NCI-H510A (cell line): ENCODE measurements around the gene OVOL2.

Experiments
- DNase-seq: peaks from one replicate; lab custom pipeline; 2025; lab: John Stamatoyannopoulos, UW

OVOL2 gene

GRCh38 chr20:18012901-18013300 lies 44.8 kb downstream of the OVOL2 start:
- no peak for DNase-seq

GRCh38 chr20:18011951-18012645 lies 45.6 kb downstream of the OVOL2 start:
- DNase-seq = no peak

- no peak for DNase-seq
These were observed 46.2 kb downstream of the OVOL2 start for GRCh38 chr20:18011482-18011881.

- DNase-seq = no peak
These were observed 48.6 kb downstream of the OVOL2 start for GRCh38 chr20:18009116-18009515.

- no peak for DNase-seq
These were observed 50.0 kb downstream of the OVOL2 start for GRCh38 chr20:18007534-18008292.

- no peak for DNase-seq
These were observed 51.0 kb downstream of the OVOL2 start for GRCh38 chr20:18006684-18007083.

GRCh38 chr20:18005990-18006364 lies 51.7 kb downstream of the OVOL2 start:
- no peak for DNase-seq

- DNase-seq = no peak
These were observed 52.3 kb downstream of the OVOL2 start for GRCh38 chr20:18005170-18005989.

- no peak for DNase-seq
These were observed 53.2 kb downstream of the OVOL2 start for GRCh38 chr20:18004384-18005031.

- no peak for DNase-seq
These were observed 53.8 kb downstream of the OVOL2 start for GRCh38 chr20:18003897-18004296.

- DNase-seq = no peak
These were observed 56.4 kb downstream of the OVOL2 start for GRCh38 chr20:18001131-18001921.

GRCh38 chr20:17999566-17999965 lies 58.1 kb downstream of the OVOL2 start:
- no peak for DNase-seq

GRCh38 chr20:17998446-17998845 lies 59.3 kb downstream of the OVOL2 start:
- no peak for DNase-seq

- DNase-seq = no peak
These were observed 61.5 kb downstream of the OVOL2 start for GRCh38 chr20:17995967-17996819.

- no peak for DNase-seq
These were observed 64.2 kb downstream of the OVOL2 start for GRCh38 chr20:17993546-17993945.

GRCh38 chr20:17992847-17993513 lies 64.7 kb downstream of the OVOL2 start:
- DNase-seq = no peak

GRCh38 chr20:17992224-17992637 lies 65.5 kb downstream of the OVOL2 start:
- DNase-seq = no peak

- DNase-seq = no peak
These were observed 67.3 kb downstream of the OVOL2 start for GRCh38 chr20:17990278-17990972.

- DNase-seq = no peak
These were observed 69.7 kb downstream of the OVOL2 start for GRCh38 chr20:17987988-17988387.
